ENCODE measurements around the gene GDF2.

The GDF2 gene

DNA sequence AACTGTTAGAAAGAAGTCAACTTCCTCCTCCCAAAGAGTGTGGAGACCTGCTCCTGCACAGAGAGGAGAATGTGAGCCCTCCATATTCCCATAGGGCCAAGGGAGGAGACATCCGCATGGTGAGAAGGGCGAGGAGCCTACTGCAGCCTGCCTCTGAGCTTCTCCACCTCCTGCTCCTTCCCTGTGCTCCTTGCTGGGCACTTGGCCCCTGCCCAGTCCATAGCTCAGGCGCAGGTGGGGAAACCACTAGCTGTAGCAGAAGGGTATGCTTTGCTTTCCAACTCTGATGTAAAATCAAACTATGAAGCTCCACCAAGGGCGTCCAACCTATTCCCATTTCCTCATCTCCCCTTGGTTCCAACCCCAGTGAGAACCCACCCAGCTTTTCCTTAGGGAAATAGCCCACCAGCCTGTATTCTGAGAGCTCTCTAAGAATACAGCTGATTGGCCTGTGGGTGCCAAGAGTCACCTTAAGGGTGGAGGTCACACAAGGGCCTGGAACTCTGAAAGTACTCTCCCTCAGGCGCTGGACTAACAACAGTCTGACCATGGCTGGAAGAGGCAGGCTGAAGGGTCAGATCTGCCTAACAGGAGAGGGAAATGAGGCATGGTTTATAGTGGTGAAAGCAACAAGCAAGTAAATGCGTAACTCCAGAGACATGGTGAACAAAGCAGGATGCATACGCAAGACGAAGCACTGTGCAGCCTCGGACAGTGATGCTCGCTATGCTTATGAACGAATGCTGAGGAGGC lies 47.9 kb downstream of the GDF2 start:
- DNase-seq (ENCODE audit: low read depth): no peak

DNA sequence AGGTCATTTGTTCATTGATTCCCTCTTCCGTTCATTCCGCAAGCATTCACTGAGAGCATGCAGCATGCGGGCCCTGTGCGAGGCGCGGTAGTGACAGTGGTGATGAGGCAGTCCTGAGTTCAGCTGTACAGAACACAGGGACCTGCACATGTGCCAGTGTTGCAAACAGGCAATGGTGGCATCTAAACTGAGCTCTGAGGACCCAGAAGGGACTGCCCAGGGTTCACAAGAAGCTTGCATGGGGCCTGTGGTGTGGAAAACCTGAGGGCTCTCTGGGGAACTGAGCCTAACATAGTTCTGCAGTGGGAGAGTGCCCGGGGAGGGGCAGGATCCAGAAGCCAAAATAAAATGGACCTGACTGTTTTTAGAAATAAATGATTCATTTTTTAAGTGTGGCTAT lies 48.6 kb downstream of the GDF2 start:
- no peak for DNase-seq (ENCODE audit: low read depth)

DNA sequence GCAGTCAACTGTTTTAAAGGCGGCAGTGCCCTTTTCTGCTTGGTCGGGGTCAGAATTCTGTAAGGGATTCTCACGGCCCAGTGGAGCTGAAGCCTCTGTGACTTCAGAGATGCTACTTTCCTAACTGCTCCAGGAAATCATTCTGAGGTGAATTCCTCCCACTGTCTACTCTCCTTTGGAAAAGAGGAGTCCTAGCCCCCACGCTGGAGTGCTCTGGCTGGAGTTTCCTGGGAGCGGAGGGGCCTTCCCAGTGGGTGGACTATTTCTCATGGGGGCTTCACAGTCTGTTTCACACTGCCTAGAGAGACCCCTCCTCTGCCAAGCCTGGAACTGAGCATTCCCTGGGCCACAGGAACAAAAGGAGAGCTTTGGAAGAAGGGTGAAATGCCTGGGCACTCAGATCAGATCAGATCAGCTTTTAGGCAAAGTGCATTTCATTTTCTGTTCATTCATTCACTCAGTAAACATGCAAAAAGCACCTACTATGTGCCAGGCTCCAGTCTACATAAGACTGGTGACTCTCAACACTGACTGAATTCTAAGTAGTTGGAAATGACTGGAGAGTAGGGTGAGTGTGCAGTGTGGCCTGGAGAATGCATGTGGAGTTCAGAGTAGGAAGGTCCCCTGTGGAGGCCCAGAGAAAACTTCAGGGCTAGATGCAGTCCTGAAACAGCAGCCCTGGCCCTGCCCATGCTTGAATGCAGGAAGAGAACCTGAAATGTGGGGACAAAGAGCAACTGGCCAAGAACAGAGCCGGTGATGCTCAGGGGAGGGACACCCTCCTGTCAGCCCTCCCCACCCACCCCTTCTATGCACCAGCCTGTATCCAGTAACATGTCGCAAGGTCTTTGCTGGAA lies 49.6 kb downstream of the GDF2 start:
- no peak for DNase-seq (ENCODE audit: low read depth)

DNA sequence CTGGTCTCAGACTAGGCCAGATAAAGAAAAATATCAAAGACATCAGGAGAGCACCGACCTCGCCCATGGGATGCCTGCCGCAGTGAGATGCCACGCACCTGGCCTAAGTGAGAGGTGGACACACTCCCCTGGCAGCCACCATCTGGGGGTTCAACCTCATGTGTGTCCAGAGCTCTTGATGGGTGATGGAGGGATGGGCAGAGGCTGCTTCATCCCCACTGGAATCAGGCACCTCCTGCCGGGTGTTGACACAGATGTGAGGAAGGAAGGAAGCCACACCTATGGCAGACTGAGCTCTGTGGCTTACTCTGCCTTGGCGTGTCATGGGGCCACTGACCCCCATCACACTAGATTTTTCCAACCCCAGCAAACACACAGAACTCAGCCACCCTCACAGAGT lies 50.5 kb downstream of the GDF2 start:
- no peak for DNase-seq (ENCODE audit: low read depth)

DNA sequence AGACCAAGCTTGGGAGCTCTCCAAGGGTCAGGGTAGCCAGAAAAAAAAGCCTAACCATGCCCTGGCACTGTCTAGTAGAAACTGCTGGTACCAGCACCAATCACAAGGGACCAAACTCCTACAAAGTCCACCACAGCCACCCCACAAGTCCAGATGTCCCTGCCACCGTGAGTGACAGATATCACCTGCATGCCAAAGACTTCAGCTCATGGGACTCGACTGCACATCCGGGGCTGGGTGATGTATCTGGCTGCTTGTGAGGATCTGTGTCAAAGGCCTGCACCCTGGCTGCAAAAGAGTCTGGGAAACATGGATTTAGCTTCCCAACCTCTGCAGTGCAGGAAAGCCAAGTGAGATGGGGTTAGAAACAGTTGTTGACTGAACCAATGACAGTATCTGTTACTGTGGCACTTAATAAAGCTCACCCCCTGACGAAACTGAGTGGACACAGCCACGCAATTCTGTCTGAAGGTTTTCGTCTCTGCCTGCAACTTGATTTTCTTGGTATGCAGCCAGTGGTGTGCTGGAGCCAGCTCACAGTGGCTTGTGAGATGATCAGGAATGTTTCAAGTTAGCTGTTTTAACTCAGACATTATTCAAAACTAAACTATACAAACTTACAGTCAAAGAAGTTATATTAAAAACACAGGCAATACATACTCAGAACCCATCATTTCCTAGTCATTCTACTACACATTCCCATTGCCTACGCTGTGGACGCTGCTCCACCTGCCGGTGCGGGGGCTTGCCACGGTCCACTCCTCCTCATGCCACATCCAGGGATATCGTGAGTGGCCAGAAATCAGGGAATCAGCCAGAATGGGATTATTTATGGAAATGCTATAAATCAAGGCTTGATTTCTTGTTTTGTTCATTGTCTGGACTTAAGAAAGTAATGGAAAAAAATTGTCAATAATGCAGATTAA lies 52.6 kb downstream of the GDF2 start:
- no peak for DNase-seq (ENCODE audit: low read depth)

DNA sequence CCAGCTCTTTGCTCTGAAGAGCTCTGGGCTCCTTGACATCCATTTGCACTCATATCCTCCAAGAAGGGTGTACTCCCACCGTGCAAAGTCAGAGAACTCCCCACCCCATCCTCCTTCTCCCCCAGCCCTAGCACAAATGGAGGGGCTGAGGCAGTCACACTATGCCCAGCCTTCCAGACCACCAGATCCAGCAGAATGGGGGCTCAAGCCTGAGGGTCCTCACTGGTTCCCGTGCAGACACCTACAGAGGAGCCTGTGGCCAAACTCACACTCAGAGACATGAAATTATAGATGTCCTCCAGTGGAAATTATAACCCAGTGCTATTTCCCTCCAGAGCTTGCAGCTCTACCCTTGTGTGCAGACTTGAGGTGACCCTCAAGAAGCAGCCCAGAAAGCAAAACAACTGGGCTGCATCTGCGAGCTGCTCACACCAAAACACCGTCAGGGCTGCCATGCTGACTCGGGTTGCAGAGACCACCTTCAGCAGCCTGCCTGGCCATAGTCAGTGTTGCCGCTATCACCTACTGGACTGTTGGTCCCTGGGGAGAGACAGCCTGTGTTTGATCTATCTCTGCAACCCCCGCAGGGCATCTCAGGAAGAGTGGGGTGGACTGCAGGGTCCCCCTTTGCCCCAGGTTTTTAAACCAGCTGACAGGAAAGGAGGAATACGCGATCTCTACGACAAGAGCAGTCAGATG lies 54.4 kb downstream of the GDF2 start:
- no peak for DNase-seq (ENCODE audit: low read depth)
